Measurements from ENCODE around the gene USP30. TPM values are rescaled to one million over a fixed set of nuclear protein-coding genes. Genes with fewer than 3 reads are reported as not detected.

Gene USP30
- total RNA-seq, 1 donor from 2014 or later = 13.3 TPM

DNA sequence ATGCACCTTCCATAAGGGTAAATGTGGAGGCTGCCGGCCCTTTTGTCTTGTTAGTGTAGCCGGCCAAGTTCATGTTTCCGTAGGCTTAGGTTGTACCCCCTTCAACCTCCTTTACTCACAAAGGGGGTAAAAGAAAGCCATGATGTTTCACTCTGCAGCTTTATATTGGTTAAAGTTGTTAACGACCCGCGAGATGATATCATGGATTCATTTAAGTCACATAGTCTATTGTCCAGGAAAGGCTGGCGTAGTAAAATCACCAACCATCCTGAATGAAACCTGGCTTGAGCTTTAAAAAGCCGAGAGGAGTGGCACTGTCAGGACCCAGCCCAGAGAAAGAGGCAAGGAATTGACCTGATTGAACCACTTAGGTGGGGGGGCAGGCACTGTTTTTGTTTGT lies 46.3 kb downstream of the USP30 start:
- H3K27ac Mint-ChIP-seq (ENCODE audit: unreplicated experiment) = peak overlapping the region; percentile 87
- DNase-seq (ENCODE audit: low spot score) = no peak

DNA sequence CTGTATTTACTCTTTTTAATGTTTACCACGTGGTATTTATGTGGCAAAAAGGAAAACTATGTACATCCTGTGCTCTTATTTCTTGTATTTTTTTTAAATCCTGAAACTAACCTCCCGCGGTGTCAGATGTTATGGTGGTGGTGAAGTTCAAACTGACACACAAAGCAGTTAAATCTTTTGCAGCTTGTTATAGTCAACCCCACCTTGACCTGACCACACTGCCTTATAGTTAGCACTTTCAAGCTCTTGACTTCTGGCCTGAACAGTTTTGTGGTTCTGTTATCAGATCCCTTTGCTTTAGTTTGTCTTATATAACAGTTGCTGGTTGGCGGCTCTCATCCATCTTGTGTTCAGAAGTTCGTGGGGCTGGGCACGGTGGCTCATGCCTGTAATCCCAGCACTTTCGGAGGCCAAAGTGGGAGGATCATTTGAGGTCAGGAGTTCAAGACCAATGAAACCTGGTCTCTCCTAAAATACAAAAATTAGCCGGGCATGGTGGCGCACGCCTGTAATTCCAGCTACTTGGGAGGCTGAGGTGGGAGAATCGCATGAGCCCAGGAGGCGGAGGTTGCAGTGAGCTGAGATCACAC lies 47.1 kb downstream of the USP30 start:
- H3K27me3 Mint-ChIP-seq (ENCODE audit: low read depth) = no peaks in the 10 kb centered on the region
- H3K9me3 Mint-ChIP-seq (ENCODE audit: low read depth) = no peaks in the 10 kb centered on the region
- no peak for DNase-seq (ENCODE audit: low spot score)
- TF ChIP-seq, protein P1, sequence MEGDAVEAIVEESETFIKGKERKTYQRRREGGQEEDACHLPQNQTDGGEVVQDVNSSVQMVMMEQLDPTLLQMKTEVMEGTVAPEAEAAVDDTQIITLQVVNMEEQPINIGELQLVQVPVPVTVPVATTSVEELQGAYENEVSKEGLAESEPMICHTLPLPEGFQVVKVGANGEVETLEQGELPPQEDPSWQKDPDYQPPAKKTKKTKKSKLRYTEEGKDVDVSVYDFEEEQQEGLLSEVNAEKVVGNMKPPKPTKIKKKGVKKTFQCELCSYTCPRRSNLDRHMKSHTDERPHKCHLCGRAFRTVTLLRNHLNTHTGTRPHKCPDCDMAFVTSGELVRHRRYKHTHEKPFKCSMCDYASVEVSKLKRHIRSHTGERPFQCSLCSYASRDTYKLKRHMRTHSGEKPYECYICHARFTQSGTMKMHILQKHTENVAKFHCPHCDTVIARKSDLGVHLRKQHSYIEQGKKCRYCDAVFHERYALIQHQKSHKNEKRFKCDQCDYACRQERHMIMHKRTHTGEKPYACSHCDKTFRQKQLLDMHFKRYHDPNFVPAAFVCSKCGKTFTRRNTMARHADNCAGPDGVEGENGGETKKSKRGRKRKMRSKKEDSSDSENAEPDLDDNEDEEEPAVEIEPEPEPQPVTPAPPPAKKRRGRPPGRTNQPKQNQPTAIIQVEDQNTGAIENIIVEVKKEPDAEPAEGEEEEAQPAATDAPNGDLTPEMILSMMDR (IDR thresholded peaks at IDR 0.05) = no peak
- peak overlapping the region; percentile 30 for H3K27ac Mint-ChIP-seq (ENCODE audit: unreplicated experiment)
- H3K36me3 Mint-ChIP-seq (ENCODE audit: low read depth) = peaks cover 14% of the 10 kb centered on the region
- peaks cover 20% of the 10 kb centered on the region for H3K4me1 Mint-ChIP-seq (ENCODE audit: low read depth)
- H3K4me3 Mint-ChIP-seq (ENCODE audit: unreplicated experiment) = peak overlapping the region; percentile 80

More for the DNA sequence above, 46.3 kb downstream of the USP30 start:
- Mint-ChIP-seq H3K4me3 (ENCODE audit: unreplicated experiment) (peak overlapping the region; percentile 80), H3K4me1 (ENCODE audit: low read depth) (peaks cover 20% of the 10 kb centered on the region), H3K36me3 (ENCODE audit: low read depth) (peaks cover 11% of the 10 kb centered on the region), H3K9me3 (ENCODE audit: low read depth) (no peaks in the 10 kb centered on the region), H3K27me3 (ENCODE audit: low read depth) (no peaks in the 10 kb centered on the region)
- TF ChIP-seq, protein P1 (IDR thresholded peaks at IDR 0.05) = no peak

DNA sequence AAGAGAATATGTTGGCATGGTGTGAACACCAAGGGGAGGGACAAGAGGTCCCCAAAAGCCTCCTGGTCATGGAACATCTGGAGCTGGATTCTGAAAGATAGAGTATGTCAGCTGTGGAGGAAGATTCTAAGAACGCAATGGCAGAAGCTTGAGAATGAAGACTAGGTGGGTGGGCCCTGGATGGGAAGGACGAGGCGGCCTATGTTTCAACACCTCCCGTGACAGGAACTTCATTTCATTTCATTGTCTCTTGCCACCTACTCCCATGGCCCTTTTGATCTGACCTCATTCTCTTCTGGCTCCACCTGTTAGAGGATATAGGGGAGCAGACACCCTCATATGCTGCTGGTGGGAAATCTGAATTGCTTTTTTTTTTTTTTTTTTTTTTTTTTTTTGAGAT lies 48.4 kb downstream of the USP30 start:
- Mint-ChIP-seq H3K4me1 (ENCODE audit: low read depth) (peaks cover 20% of the 10 kb centered on the region), H3K27me3 (ENCODE audit: low read depth) (no peaks in the 10 kb centered on the region), H3K9me3 (ENCODE audit: low read depth) (no peaks in the 10 kb centered on the region), H3K4me3 (ENCODE audit: unreplicated experiment) (no peak overlapping the region), H3K27ac (ENCODE audit: unreplicated experiment) (no peak overlapping the region), H3K36me3 (ENCODE audit: low read depth) (peaks cover 21% of the 10 kb centered on the region)
- DNase-seq (ENCODE audit: low spot score) = no peak
- TF ChIP-seq, protein P1 (IDR thresholded peaks at IDR 0.05) = no peak

DNA sequence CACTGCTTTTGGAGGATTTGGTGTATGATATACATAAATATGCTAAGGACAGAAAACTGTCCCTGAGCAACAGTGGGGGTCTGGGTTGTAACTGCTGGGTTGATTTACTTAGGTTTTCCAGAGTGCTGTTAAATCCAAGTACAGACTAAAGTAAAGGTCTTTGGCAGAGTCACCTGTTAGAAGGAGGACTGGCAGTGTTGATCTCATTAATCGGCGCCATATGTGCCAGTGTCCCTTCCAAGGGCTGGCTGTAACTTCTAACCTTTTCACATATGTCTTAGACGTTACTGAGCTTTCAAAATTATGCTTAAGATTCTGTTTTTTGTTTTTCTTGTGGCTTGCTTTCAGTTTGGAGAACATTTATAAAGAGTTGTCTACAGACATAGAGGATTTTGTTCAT lies 50.1 kb downstream of the USP30 start:
- no peak overlapping the region for H3K4me3 Mint-ChIP-seq (ENCODE audit: unreplicated experiment)
- H3K27ac Mint-ChIP-seq (ENCODE audit: unreplicated experiment) = no peak overlapping the region
- TF ChIP-seq, protein P1 (IDR thresholded peaks at IDR 0.05) = no peak
- peaks cover 20% of the 10 kb centered on the region for H3K4me1 Mint-ChIP-seq (ENCODE audit: low read depth)
- DNase-seq (ENCODE audit: low spot score) = no peak
- no peaks in the 10 kb centered on the region for H3K9me3 Mint-ChIP-seq (ENCODE audit: low read depth)
- no peaks in the 10 kb centered on the region for H3K27me3 Mint-ChIP-seq (ENCODE audit: low read depth)
- peaks cover 25% of the 10 kb centered on the region for H3K36me3 Mint-ChIP-seq (ENCODE audit: low read depth)

DNA sequence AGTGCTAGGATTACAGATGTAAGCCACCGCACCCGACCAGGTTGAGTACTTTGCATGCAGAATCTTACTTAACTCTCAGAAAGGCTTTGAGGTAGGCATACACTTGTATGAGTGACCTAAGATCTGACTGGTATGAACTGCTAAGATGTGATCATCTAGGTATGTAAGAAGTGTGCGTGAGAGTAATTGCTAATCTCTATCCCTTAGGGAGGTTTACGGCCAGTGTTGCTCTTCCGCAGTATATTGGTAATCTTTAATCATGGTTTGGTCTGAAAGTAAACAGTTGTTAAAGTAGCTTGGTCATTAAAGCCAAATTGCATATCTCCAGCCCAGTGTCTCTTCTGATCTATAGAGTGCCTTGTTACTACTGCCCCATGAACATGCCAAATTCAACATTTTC lies 52.8 kb downstream of the USP30 start:
- Mint-ChIP-seq H3K9me3 (ENCODE audit: low read depth) (no peaks in the 10 kb centered on the region), H3K27me3 (ENCODE audit: low read depth) (no peaks in the 10 kb centered on the region), H3K27ac (ENCODE audit: unreplicated experiment) (no peak overlapping the region), H3K4me1 (ENCODE audit: low read depth) (peaks cover 5% of the 10 kb centered on the region), H3K4me3 (ENCODE audit: unreplicated experiment) (no peak overlapping the region), H3K36me3 (ENCODE audit: low read depth) (peaks cover 25% of the 10 kb centered on the region)
- TF ChIP-seq, protein P1 (IDR thresholded peaks at IDR 0.05) = no peak
- no peak for DNase-seq (ENCODE audit: low spot score)

Data from chondrocyte (in vitro differentiated cells).